Measurements from ENCODE around the gene CCDC69. TPM values are rescaled to one million over a fixed set of nuclear protein-coding genes. Genes with fewer than 3 reads are reported as not detected.

Gene CCDC69
- total RNA-seq, 1 donor from 2014 or later = 0.07 TPM

- Mint-ChIP-seq H3K4me1 (peaks cover 56% of the 10 kb centered on the region), H3K36me3 (no peaks in the 10 kb centered on the region), H3K9me3 (no peaks in the 10 kb centered on the region), H3K27me3 (ENCODE audit: insufficient read depth, low read depth) (peaks cover 10% of the 10 kb centered on the region), H3K4me3 (peak overlapping the region; percentile 91), H3K27ac (peak overlapping the region; percentile 82)
- peak overlapping the region; percentile 72 for H3K4me3 ChIP-seq
- peaks cover 13% of the 10 kb centered on the region for H3K27me3 ChIP-seq
- no peak overlapping the region for H3K27ac ChIP-seq
- peaks cover 5% of the 10 kb centered on the region for H3F3A ChIP-seq (ENCODE audit: low read depth)
- H3K79me2 ChIP-seq (ENCODE audit: low read depth) = no peaks in the 10 kb centered on the region
- no peaks in the 10 kb centered on the region for H4K20me1 ChIP-seq (ENCODE audit: low read depth)
- no peaks in the 10 kb centered on the region for H3K36me3 ChIP-seq
- TF ChIP-seq EZH2phosphoT487 (IDR thresholded peaks at IDR 0.05) (no peak), EZH2 (IDR thresholded peaks at IDR 0.05) (no peak)
- TF ChIP-seq, protein P1, sequence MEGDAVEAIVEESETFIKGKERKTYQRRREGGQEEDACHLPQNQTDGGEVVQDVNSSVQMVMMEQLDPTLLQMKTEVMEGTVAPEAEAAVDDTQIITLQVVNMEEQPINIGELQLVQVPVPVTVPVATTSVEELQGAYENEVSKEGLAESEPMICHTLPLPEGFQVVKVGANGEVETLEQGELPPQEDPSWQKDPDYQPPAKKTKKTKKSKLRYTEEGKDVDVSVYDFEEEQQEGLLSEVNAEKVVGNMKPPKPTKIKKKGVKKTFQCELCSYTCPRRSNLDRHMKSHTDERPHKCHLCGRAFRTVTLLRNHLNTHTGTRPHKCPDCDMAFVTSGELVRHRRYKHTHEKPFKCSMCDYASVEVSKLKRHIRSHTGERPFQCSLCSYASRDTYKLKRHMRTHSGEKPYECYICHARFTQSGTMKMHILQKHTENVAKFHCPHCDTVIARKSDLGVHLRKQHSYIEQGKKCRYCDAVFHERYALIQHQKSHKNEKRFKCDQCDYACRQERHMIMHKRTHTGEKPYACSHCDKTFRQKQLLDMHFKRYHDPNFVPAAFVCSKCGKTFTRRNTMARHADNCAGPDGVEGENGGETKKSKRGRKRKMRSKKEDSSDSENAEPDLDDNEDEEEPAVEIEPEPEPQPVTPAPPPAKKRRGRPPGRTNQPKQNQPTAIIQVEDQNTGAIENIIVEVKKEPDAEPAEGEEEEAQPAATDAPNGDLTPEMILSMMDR (IDR thresholded peaks at IDR 0.05) = no peak
- DNase-seq (ENCODE audit: low spot score) = peak; percentile 49
- peak overlapping the region; percentile 95 for H2AFZ ChIP-seq (replicated peaks)
- H3K9ac ChIP-seq = peak overlapping the region; percentile 47
- H3K9me3 ChIP-seq (ENCODE audit: low read depth) = no peaks in the 10 kb centered on the region
- H3K4me1 ChIP-seq = peaks cover 19% of the 10 kb centered on the region
- peak overlapping the region; percentile 92 for H3K4me2 ChIP-seq
Observed at GRCh38 chr5:151156507-151157420, 67.1 kb downstream of the CCDC69 start.

GRCh38 chr5:151155775-151156506 lies 68.0 kb downstream of the CCDC69 start:
- H3K36me3 ChIP-seq = no peaks in the 10 kb centered on the region
- H3K4me1 Mint-ChIP-seq = peaks cover 64% of the 10 kb centered on the region
- no peaks in the 10 kb centered on the region for H3K79me2 ChIP-seq (ENCODE audit: low read depth)
- no peak overlapping the region for H3K27ac ChIP-seq
- no peak overlapping the region for H2AFZ ChIP-seq (replicated peaks)
- H3K36me3 Mint-ChIP-seq = no peaks in the 10 kb centered on the region
- H3K27ac Mint-ChIP-seq = peak overlapping the region; percentile 82
- H3K27me3 Mint-ChIP-seq (ENCODE audit: insufficient read depth, low read depth) = peaks cover 10% of the 10 kb centered on the region
- H3K4me1 ChIP-seq = peaks cover 20% of the 10 kb centered on the region
- H3K9ac ChIP-seq = no peak overlapping the region
- no peaks in the 10 kb centered on the region for H3K9me3 Mint-ChIP-seq
- peak overlapping the region; percentile 91 for H3K4me3 Mint-ChIP-seq
- no peaks in the 10 kb centered on the region for H3K9me3 ChIP-seq (ENCODE audit: low read depth)
- H3K27me3 ChIP-seq = peaks cover 13% of the 10 kb centered on the region
- DNase-seq (ENCODE audit: low spot score) = peak; percentile 24
- H3F3A ChIP-seq (ENCODE audit: low read depth) = peaks cover 5% of the 10 kb centered on the region
- H3K4me2 ChIP-seq = peak overlapping the region; percentile 92
- no peaks in the 10 kb centered on the region for H4K20me1 ChIP-seq (ENCODE audit: low read depth)
- TF ChIP-seq, protein P1 (IDR thresholded peaks at IDR 0.05) = no peak
- TF ChIP-seq EZH2 (IDR thresholded peaks at IDR 0.05) = no peak
- no peak for TF ChIP-seq EZH2phosphoT487 (IDR thresholded peaks at IDR 0.05)
- no peak overlapping the region for H3K4me3 ChIP-seq

GRCh38 chr5:151154931-151155774 lies 68.7 kb downstream of the CCDC69 start:
- no peak overlapping the region for H3K27ac ChIP-seq

More at GRCh38 chr5:151154931-151155774, 68.7 kb downstream of the CCDC69 start:
- TF ChIP-seq EZH2 (IDR thresholded peaks at IDR 0.05) = no peak
- TF ChIP-seq, protein P1 (IDR thresholded peaks at IDR 0.05) = no peak
- no peaks in the 10 kb centered on the region for H3K9me3 Mint-ChIP-seq
- peaks cover 28% of the 10 kb centered on the region for H3K4me1 ChIP-seq
- H2AFZ ChIP-seq (replicated peaks) = no peak overlapping the region
- H3K9ac ChIP-seq = no peak overlapping the region
- no peaks in the 10 kb centered on the region for H3K36me3 Mint-ChIP-seq
- H3K36me3 ChIP-seq = no peaks in the 10 kb centered on the region
- DNase-seq (ENCODE audit: low spot score) = no peak
- no peaks in the 10 kb centered on the region for H3K9me3 ChIP-seq (ENCODE audit: low read depth)
- H3K27me3 Mint-ChIP-seq (ENCODE audit: insufficient read depth, low read depth) = peaks cover 7% of the 10 kb centered on the region
- H3K4me2 ChIP-seq = no peak overlapping the region
- H3K4me3 Mint-ChIP-seq = peak overlapping the region; percentile 24
- peaks cover 72% of the 10 kb centered on the region for H3K4me1 Mint-ChIP-seq
- no peak overlapping the region for H3K4me3 ChIP-seq
- peaks cover 5% of the 10 kb centered on the region for H3F3A ChIP-seq (ENCODE audit: low read depth)
- H3K79me2 ChIP-seq (ENCODE audit: low read depth) = no peaks in the 10 kb centered on the region
- peaks cover 13% of the 10 kb centered on the region for H3K27me3 ChIP-seq
- no peaks in the 10 kb centered on the region for H4K20me1 ChIP-seq (ENCODE audit: low read depth)
- H3K27ac Mint-ChIP-seq = no peak overlapping the region

Data from neural progenitor cell (in vitro differentiated cells).